Liver (tissue), 9 donors: ENCODE data around the gene ALDH1B1. TPM values are rescaled to one million over a fixed set of nuclear protein-coding genes. Genes with fewer than 3 reads are reported as not detected.
A peak's percentile ranks its signal among the peaks of the same experiment; 100 is the strongest.

Experiments
- DNase-seq: peaks from one replicate; pipeline ENCODE4 v3.0.0-alpha.2; 2017; ENCODE audit warnings: low spot score
- H3K27ac ChIP-seq, 2 donors: one replicate each; pipeline ENCODE4 v1.7.0; 2013; ENCODE audit warnings: inconsistent platforms in 2 of 2, low read length in 2 of 2, control low read depth in 1 of 2, low read depth in 1 of 2, mild to moderate bottlenecking in 1 of 2
- H3K27me3 ChIP-seq, 4 donors: one replicate each; pipeline versions ENCODE4 v1.6.1 to v1.7.0; 2013; ENCODE audit warnings: low read length in 3 of 4, inconsistent platforms in 1 of 4, mild to moderate bottlenecking in 1 of 4, moderate library complexity in 1 of 4; ENCODE audit not compliant: control insufficient read depth in 4 of 4, insufficient read depth in 4 of 4
- H3K36me3 ChIP-seq, 4 donors: one replicate each; pipeline versions ENCODE4 v1.6.1 to v1.7.0; 2013; ENCODE audit warnings: low read length in 3 of 4, mild to moderate bottlenecking in 3 of 4, low read depth in 1 of 4, moderate library complexity in 1 of 4; ENCODE audit not compliant: control insufficient read depth in 4 of 4, insufficient read depth in 3 of 4
- H3K4me1 ChIP-seq, 4 donors: one replicate each; pipeline versions ENCODE4 v1.6.1 to v1.7.0; 2013; ENCODE audit warnings: low read length in 3 of 4, mild to moderate bottlenecking in 3 of 4, moderate library complexity in 1 of 4; ENCODE audit not compliant: control insufficient read depth in 4 of 4, insufficient read depth in 4 of 4
- H3K4me3 ChIP-seq, 3 donors: one replicate each; pipeline versions ENCODE4 v1.6.1 to v1.7.0; 2013; ENCODE audit warnings: low read length in 3 of 3, control low read depth in 1 of 3, low read depth in 1 of 3, mild to moderate bottlenecking in 1 of 3
- H3K9ac ChIP-seq, 2 donors: one replicate each; pipeline ENCODE4 v1.7.0; 2013; ENCODE audit warnings: low read length in 2 of 2, mild to moderate bottlenecking in 2 of 2, moderate library complexity in 2 of 2, control low read depth in 1 of 2, low read depth in 1 of 2
- H3K9me3 ChIP-seq, 4 donors: one replicate each; pipeline versions ENCODE4 v1.6.1 to v1.7.0; 2013; ENCODE audit warnings: low read length in 3 of 4; ENCODE audit not compliant: control insufficient read depth in 4 of 4
- CTCF ChIP-seq: fragments of 150-350 bp; IDR thresholded peaks from 2 replicates; pipeline ENCODE4 v1.5.1; 2017; ENCODE audit warnings: improper control_type of control experiment, low read depth, low read length; ENCODE audit not compliant: missing input control
- EGR1 ChIP-seq, 2 donors: IDR thresholded peaks; 2 replicates each; pipeline ENCODE4 v1.6.1; 2016 to 2018; ENCODE audit warnings: antibody characterized with exemption in 2 of 2, low read depth in 2 of 2
- FOXA1 ChIP-seq: IDR thresholded peaks from 2 replicates; pipeline ENCODE4 v1.6.1; 2016; ENCODE audit warnings: antibody characterized with exemption
- FOXA2 ChIP-seq: IDR thresholded peaks from 2 replicates; pipeline ENCODE4 v1.6.1; 2016; ENCODE audit warnings: antibody characterized with exemption
- HNF4A ChIP-seq, 2 donors: conservative IDR thresholded peaks; 2 replicates each; pipeline ENCODE4 v1.6.1; 2016; ENCODE audit warnings: antibody characterized with exemption in 2 of 2, mild to moderate bottlenecking in 2 of 2
- HNF4G ChIP-seq: IDR thresholded peaks from 2 replicates; pipeline ENCODE4 v1.6.1; 2016; ENCODE audit warnings: antibody characterized with exemption
- JUND ChIP-seq, 2 donors: IDR thresholded peaks; 2 replicates each; pipeline ENCODE4 v1.6.1; 2016; ENCODE audit warnings: antibody characterized with exemption in 2 of 2
- NR2F2 ChIP-seq: IDR thresholded peaks from 2 replicates; pipeline ENCODE4 v1.6.1; 2016; ENCODE audit warnings: antibody characterized with exemption
- RAD21 ChIP-seq, 2 donors: IDR thresholded peaks; 2 replicates each; pipeline ENCODE4 v1.6.1; 2016; ENCODE audit warnings: antibody characterized with exemption in 2 of 2, mild to moderate bottlenecking in 2 of 2
- RXRA ChIP-seq, 2 donors: IDR thresholded peaks; 2 replicates each; pipeline ENCODE4 v1.6.1; 2017 to 2018; ENCODE audit warnings: antibody characterized with exemption in 2 of 2, mild to moderate bottlenecking in 1 of 2
- SP1 ChIP-seq: IDR thresholded peaks from 2 replicates; pipeline ENCODE4 v1.6.1; 2018; ENCODE audit warnings: antibody characterized with exemption, mild to moderate bottlenecking
- TAF1 ChIP-seq: conservative IDR thresholded peaks from 2 replicates; pipeline ENCODE4 v1.6.1; 2016; ENCODE audit warnings: antibody characterized with exemption, mild to moderate bottlenecking
- YY1 ChIP-seq: IDR thresholded peaks from 2 replicates; pipeline ENCODE4 v1.6.1; 2016; ENCODE audit warnings: antibody characterized with exemption, mild to moderate bottlenecking
- ZBTB33 ChIP-seq: IDR thresholded peaks from 2 replicates; pipeline ENCODE4 v1.6.1; 2016; ENCODE audit warnings: antibody characterized with exemption
- WGBS: extraction: QIAGEN DNeasy Blood & Tissue Kit; methylation state at CpG from one replicate; pipeline ENCODE4 v1.1.7; 2013; 5-methylcytosine and 5-hydroxymethylcytosine counted together
- polyA plus RNA-seq, 2 donors: library from polyadenylated mRNA; stranded (reverse) in 1 of 2; unstranded in 1 of 2; fragments of 200-250 nt in 1 of 2; fragments of >200 nt in 1 of 2; fragmentation: Nextera tagmentation in 1 of 2; extraction: Ambion mirVana in 1 of 2; gene quantifications; one replicate each; pipeline versions ENCODE4 v1.2.1 to v1.2.3, GENCODE V29; 2013 to 2015
- total RNA-seq, 2 donors: library from RNA; depleted of rRNA; stranded (reverse); fragments of >200 nt; gene quantifications; one replicate each; pipeline ENCODE4 v1.2.3, GENCODE V29; 2014
- TF ChIP-seq, protein P1 (sequence below): IDR thresholded peaks from 2 replicates; pipeline ENCODE4 v1.6.1; 2016; ENCODE audit warnings: antibody characterized with exemption, mild to moderate bottlenecking
- TF ChIP-seq, protein P2 (sequence below): IDR thresholded peaks from 2 replicates; pipeline ENCODE4 v1.6.1; 2016; ENCODE audit warnings: antibody characterized with exemption
- TF ChIP-seq, protein P3 (sequence below): IDR thresholded peaks from 2 replicates; pipeline ENCODE4 v1.6.1; 2016; ENCODE audit warnings: antibody characterized with exemption
- donor health status: healthy.
- donor health status: healthy.
- donor health status: healthy.
- donor health status: healthy.
- donor health status: healthy.

ALDH1B1 gene
- total and polyA plus RNA-seq, 4 donors = 18.9 to 73.9 (median 52.6) TPM

GRCh38 chr9:38443181-38443580 lies 50.7 kb downstream of the ALDH1B1 start:
- H3K27ac ChIP-seq = no peak overlapping the region

GRCh38 chr9:38443597-38443996 lies 51.1 kb downstream of the ALDH1B1 start:
- no peak overlapping the region for H3K9ac ChIP-seq
- H3K9me3 ChIP-seq = no peaks in the 10 kb centered on the region
- H3K27ac ChIP-seq = no peak overlapping the region
- 67% methylated on average over 2 of the region's 2 CpGs for WGBS
- no peak overlapping the region for H3K4me3 ChIP-seq
- no peaks in the 10 kb centered on the region for H3K27me3 ChIP-seq
- no peak for DNase-seq
- H3K36me3 ChIP-seq = no peaks in the 10 kb centered on the region
- H3K4me1 ChIP-seq = no peaks in the 10 kb centered on the region
- TF ChIP-seq, protein P1, sequence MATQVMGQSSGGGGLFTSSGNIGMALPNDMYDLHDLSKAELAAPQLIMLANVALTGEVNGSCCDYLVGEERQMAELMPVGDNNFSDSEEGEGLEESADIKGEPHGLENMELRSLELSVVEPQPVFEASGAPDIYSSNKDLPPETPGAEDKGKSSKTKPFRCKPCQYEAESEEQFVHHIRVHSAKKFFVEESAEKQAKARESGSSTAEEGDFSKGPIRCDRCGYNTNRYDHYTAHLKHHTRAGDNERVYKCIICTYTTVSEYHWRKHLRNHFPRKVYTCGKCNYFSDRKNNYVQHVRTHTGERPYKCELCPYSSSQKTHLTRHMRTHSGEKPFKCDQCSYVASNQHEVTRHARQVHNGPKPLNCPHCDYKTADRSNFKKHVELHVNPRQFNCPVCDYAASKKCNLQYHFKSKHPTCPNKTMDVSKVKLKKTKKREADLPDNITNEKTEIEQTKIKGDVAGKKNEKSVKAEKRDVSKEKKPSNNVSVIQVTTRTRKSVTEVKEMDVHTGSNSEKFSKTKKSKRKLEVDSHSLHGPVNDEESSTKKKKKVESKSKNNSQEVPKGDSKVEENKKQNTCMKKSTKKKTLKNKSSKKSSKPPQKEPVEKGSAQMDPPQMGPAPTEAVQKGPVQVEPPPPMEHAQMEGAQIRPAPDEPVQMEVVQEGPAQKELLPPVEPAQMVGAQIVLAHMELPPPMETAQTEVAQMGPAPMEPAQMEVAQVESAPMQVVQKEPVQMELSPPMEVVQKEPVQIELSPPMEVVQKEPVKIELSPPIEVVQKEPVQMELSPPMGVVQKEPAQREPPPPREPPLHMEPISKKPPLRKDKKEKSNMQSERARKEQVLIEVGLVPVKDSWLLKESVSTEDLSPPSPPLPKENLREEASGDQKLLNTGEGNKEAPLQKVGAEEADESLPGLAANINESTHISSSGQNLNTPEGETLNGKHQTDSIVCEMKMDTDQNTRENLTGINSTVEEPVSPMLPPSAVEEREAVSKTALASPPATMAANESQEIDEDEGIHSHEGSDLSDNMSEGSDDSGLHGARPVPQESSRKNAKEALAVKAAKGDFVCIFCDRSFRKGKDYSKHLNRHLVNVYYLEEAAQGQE = no peak
- no peak for TF ChIP-seq HNF4A (conservative IDR thresholded peaks at IDR 0.05)
- TF ChIP-seq HNF4G = no peak
- no peak for TF ChIP-seq NR2F2
- TF ChIP-seq RXRA (IDR thresholded peaks at IDR 0.05) = no peak
- TF ChIP-seq CTCF = no peak
- no peak for TF ChIP-seq SP1
- TF ChIP-seq RAD21 (IDR thresholded peaks at IDR 0.05) = no peak
- no peak for TF ChIP-seq FOXA1
- no peak for TF ChIP-seq EGR1 (IDR thresholded peaks at IDR 0.05; ENCODE audit: low read depth in 2 of 2)
- TF ChIP-seq YY1 = no peak
- TF ChIP-seq JUND (IDR thresholded peaks at IDR 0.05) = no peak
- TF ChIP-seq, protein P2, sequence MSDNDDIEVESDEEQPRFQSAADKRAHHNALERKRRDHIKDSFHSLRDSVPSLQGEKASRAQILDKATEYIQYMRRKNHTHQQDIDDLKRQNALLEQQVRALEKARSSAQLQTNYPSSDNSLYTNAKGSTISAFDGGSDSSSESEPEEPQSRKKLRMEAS = no peak
- TF ChIP-seq ZBTB33 = no peak
- no peak for TF ChIP-seq TAF1
- TF ChIP-seq, protein P3, sequence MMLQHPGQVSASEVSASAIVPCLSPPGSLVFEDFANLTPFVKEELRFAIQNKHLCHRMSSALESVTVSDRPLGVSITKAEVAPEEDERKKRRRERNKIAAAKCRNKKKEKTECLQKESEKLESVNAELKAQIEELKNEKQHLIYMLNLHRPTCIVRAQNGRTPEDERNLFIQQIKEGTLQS = no peak

More at GRCh38 chr9:38443181-38443580, 50.7 kb downstream of the ALDH1B1 start:
- no peak for DNase-seq
- H3K9ac ChIP-seq = no peak overlapping the region
- H3K36me3 ChIP-seq = no peaks in the 10 kb centered on the region
- no peak overlapping the region for H3K4me3 ChIP-seq
- no peaks in the 10 kb centered on the region for H3K4me1 ChIP-seq
- TF ChIP-seq FOXA2 = no peak
- peak; percentile 28 for TF ChIP-seq SP1
- TF ChIP-seq RXRA (IDR thresholded peaks at IDR 0.05) = peak; percentile 4 to 30
- no peak for TF ChIP-seq FOXA1
- TF ChIP-seq JUND (IDR thresholded peaks at IDR 0.05) = peak; percentile 64 to 86
- TF ChIP-seq, protein P3 = peak; percentile 48
- 48% methylated on average over 7 of the region's 7 CpGs for WGBS
- no peaks in the 10 kb centered on the region for H3K9me3 ChIP-seq
- no peaks in the 10 kb centered on the region for H3K27me3 ChIP-seq
